ENCODE measurements around the gene CRYL1. TPM values are rescaled to one million over a fixed set of nuclear protein-coding genes. Genes with fewer than 3 reads are reported as not detected.

CRYL1 gene
- total RNA-seq, 1 donor from 2014 or later = 13.4 TPM

- no peak for DNase-seq
These were observed 130.4 kb downstream of the CRYL1 start for GRCh38 chr13:20395061-20395916.

GRCh38 chr13:20394506-20394905 lies 131.2 kb downstream of the CRYL1 start:
- no peak for DNase-seq

- DNase-seq = no peak
These were observed 131.5 kb downstream of the CRYL1 start for GRCh38 chr13:20394169-20394501.

- no peak for DNase-seq
These were observed 132.1 kb downstream of the CRYL1 start for GRCh38 chr13:20393273-20394168.

- DNase-seq = no peak
These were observed 133.1 kb downstream of the CRYL1 start for GRCh38 chr13:20392530-20392929.

- DNase-seq = no peak
These were observed 133.8 kb downstream of the CRYL1 start for GRCh38 chr13:20391597-20392452.

GRCh38 chr13:20390526-20391175 lies 135.0 kb downstream of the CRYL1 start:
- no peak for DNase-seq

DNA sequence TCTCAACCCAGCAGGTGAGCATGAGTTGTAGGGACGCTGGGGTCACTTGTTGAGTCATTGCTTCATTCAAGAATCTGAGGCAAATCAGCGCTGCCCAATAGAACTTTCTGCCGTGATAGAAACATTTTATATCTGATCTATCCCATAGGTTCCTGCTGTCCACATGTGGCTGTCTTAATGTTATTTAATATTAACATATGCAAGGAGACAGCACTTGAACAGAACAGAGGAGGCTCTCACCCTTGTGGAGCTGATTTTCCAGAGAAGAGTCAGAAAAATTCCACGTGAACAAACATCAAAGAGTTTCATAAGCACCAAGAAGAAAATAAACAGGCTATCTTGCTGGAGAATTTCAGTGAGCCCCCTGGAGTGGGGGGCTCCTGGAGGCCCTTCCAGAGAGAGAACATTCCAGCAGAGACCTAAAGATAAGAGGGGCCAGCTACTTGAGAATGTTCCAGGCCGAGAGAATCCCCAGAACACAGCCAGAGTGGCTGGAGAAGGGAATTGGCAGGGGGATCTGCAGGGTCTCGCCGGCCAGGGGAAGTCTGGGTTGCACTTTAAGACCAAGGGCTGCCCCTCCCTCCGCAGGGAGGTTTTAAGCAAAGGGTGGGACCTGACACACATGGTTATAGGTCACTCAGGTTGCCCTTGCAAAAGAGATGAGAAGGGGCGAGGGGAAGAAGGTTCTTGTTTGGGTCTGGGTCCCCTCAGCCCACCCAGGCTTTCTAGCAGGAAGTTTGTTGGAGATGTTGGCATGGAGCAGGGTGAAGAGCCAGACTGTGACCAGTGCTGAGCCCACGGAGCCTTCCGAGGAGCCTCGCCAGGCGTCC lies 135.7 kb downstream of the CRYL1 start:
- DNase-seq = no peak

- DNase-seq = no peak
These were observed 137.5 kb downstream of the CRYL1 start for GRCh38 chr13:20388184-20388583.

GRCh38 chr13:20387441-20387971 lies 138.2 kb downstream of the CRYL1 start:
- DNase-seq = no peak

DNA sequence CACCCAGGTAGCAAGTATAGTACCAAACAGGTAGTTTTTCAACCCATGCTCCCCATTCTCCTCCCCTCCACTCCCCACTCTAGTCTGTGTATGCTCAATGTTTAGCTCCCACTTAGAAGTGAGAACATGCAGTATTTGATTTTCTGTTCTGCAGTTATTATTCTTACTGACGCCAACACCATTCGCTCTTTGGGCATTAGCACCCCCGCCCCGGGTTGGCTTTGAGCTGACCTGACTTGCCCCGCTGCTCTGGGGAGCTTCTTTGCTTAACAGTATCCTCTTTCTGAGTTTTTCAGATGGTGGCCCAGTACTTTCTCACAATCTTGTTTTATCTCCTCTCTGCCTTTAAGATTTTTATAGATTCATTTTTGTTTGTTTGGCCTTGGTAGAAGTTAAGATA lies 138.7 kb downstream of the CRYL1 start:
- no peak for DNase-seq

- no peak for DNase-seq
These were observed 142.6 kb downstream of the CRYL1 start for GRCh38 chr13:20383058-20383457.

DNA sequence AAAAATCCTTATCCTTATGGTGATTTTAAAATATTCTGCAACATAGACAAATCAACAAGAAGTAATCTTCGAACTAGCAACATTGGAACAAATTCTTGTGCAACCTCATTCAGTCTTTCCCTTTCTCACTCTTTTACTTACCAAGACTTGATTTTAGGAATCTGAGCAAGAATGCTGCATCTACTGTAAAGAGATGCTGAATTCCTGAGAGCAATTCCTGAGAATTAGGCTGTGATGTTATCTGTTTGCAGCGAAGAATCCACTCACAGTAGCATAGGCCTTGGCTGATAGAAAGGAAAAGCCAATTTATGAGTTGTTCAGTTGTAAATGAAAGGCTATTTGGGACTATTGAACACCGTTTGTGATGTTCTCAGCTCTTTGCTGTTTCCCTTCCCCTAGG lies 144.3 kb downstream of the CRYL1 start:
- no peak for DNase-seq

DNA sequence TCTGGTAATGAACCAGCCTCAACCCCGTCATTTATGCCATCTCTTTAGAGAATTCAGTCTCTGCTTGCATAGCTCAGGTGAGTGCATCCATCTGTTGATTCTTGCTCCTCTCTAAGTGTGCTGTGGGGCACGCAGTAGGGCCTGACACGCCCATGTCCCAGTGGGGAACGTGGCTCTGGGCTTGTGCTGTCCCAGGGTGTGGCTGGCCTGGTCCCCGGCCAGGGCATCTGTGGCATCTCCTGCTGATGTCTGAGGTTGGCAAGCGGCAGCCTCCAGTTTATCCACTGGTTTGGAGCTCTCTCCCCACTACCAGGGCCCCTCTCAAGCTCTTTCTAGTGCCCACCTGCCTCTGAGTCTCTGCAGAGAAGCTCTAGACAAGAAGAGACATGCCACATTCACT lies 146.9 kb downstream of the CRYL1 start:
- DNase-seq = no peak

DNA sequence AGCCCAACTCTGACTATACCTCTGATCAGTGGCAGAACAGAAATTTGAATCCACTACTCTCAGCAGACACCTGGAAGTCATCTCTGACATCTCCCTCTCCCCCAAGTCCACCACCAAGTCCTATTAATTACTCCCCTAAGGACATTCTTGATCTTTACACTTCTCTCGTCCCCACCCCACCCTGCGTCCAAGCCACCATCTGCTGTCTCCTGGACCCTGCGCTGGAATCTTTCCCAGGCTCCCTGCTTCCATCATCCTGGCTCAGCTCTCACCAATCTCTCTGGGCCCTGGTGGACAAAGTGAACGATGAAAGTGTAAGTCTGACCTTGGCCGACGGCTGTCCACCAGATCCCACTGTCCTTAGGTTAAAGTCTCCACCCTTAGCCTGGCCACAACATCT lies 147.9 kb downstream of the CRYL1 start:
- DNase-seq = no peak

GRCh38 chr13:20375871-20376270 lies 149.8 kb downstream of the CRYL1 start:
- DNase-seq = no peak

DNA sequence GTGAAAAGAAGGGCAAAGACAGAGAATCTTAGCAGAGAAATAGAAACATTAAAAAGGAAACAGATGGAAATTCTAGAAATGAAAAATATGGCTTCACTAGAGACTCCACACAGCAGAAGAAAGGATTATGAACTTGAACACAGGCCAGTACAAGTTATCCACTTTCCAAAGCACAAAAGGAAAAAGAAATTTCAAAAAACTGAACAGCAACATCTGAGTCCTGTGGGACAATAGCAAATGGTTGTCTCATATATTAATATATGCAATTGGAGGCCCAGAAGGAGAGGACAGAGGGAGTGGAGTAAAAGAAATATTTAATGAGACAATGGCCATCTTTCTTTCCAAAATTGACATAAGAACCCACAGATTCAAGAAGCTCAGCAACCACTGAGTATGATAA lies 151.8 kb downstream of the CRYL1 start:
- no peak for DNase-seq

GRCh38 chr13:20371825-20372224 lies 153.8 kb downstream of the CRYL1 start:
- DNase-seq = no peak

DNA sequence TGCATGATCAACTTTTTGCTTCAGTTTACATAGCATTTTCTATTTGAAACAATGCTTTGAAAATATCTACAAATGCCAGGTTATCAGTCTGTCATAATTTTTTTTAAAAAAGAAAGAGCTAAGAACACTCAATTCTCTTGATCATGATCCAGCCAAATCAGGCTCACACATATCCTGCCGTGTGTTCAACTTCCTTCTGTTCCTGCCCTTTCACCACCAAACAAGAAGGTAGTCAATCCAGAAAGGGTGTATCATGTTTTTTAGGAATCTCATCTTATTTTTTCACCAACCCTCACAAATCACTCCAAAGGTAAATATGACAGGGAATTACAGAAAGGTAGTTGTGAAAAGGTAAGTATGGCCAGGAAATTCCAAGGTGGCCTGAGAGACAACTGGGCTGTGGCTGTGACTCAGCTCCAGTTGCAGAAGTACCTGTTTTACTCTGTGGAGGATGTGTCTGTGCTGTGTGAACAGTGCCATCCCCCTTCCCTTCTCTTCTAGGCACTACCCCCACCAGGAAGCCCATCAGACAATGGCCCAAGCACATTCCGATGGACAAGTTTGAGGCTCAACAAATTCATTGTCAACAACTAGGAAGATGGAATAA lies 154.7 kb downstream of the CRYL1 start:
- no peak for DNase-seq

DNA sequence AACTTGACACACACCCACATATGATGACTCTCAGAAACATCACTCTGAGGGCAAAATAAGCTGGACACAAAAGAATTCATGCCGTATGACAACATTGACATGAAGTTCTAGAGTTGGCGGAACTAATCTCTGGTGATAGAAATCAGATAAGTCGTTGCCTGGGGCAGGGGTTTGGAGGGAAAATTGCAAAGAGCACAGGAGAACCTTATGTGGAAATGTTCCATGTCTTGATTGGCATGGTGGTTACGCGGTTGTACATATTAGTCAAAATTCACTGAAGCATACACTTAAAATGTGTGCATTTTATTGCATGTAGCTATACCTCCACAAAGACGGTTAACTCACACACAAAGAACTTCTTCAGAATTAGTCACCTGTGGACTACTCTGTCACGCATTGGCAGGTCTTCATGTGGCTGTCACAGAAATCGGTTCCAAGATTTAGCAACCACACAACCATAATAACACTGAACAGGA lies 155.7 kb downstream of the CRYL1 start:
- no peak for DNase-seq

All from occipital lobe (tissue), 2 donors.